Measurements from ENCODE around the gene ATP6V1F. TPM values are rescaled to one million over a fixed set of nuclear protein-coding genes. Genes with fewer than 3 reads are reported as not detected.

Gene ATP6V1F
- polyA plus RNA-seq, 1 donor (not counting 4 experiments of a cell fraction or from before 2014, with no cell fraction given), result 263 TPM

DNA sequence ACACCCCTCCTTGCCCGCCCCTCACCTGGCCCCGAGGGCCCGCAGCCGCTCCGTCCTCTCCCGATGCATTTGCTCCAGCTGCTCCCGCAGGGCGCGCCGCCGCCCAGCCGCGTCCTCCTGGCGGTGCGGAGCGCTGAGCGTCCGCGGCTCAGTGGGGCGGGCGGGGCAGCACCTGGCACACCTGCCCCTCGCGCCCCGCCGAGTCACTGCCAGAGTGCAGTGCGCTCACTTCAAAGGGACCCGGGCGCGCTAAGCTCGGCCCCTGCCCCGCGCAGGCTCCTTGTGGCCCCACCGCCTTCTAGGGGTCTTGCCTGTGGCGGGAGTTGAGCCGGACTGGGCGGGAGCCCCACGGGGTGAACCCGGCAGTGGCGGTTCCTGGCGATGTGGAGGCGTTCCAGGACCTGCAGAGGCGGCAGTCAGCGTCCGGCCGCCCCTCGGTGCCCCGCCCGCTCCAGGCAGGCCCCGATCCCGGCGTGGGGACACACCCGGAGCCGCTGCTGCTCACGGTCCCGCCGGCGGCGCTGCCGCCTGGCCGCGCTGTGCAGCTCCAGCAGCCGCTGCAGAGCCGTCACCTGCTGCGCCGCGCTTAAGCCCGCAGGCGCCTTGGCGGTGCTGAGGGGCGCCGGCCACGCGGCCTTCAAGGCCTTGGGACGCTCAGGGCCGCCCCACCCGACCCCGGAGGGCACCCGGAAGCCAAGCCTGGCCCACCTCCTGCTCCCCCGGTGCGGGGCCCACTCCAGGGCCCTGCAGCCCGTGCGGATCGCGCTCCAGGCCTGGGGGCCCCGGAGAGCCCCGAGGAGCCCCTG is 6.7 kb downstream of the ATP6V1F start:
- Histone ChIP-seq H3K9ac (ENCODE audit: control insufficient read depth, extremely low read depth, insufficient read depth, low read length) (peak overlapping the region; percentile 33), H3K27me3 (ENCODE audit: control insufficient read depth, extremely low read depth, insufficient read depth, low read length) (peaks cover 9% of the 10 kb centered on the region), H3K36me3 (ENCODE audit: control insufficient read depth in 2 of 2, extremely low read depth in 1 of 2, insufficient read depth in 2 of 2, low read length in 2 of 2) (peaks cover 10 to 16% of the 10 kb centered on the region in 2 experiments), H4K20me1 (ENCODE audit: control insufficient read depth, extremely low read depth, insufficient read depth, low read length) (peaks cover 7% of the 10 kb centered on the region), H3K4me3 (ENCODE audit: control insufficient read depth in 2 of 3, extremely low read depth in 1 of 3, insufficient read depth in 2 of 3, low read depth in 1 of 3, low read length in 3 of 3) (peak overlapping the region; percentile 12 to 61 (median 42)), H3K27ac (ENCODE audit: control insufficient read depth, insufficient read depth, low read length) (no peak overlapping the region), H3K9me3 (ENCODE audit: control insufficient read depth, low read depth, low read length) (no peaks in the 10 kb centered on the region), H2AFZ (ENCODE audit: control insufficient read depth, low read length) (peak overlapping the region; percentile 22), H3K4me2 (ENCODE audit: control insufficient read depth, extremely low read depth, insufficient read depth, low read depth, low read length) (peak overlapping the region; percentile 80), H3K9me1 (ENCODE audit: control insufficient read depth, extremely low read depth, insufficient read depth, low read length) (peaks cover 4% of the 10 kb centered on the region), H3K4me1 (ENCODE audit: control insufficient read depth, extremely low read depth, insufficient read depth, low read length) (peaks cover 33% of the 10 kb centered on the region), H3K79me2 (ENCODE audit: control insufficient read depth, insufficient read depth, low read length) (peaks cover 16% of the 10 kb centered on the region)
- DNase-seq (ENCODE audit: low read depth, low spot score), result no peak
- dilution Hi-C loops (cut with MboI; ENCODE audit: extremely low pct_ligation_motif_present, low sequenced_read_pairs), result no loop called here
- FAIRE-seq, result no peak
- peak in 2 of 3 experiments; percentile 11 to 25 for TF ChIP-seq CTCF (optimal IDR thresholded peaks at IDR 0.05 in 1 of 3, IDR thresholded peaks at IDR 0.05 in 1 of 3, conservative IDR thresholded peaks at IDR 0.05 in 1 of 3; ENCODE audit: extremely low read depth in 1 of 3, insufficient read depth in 2 of 3, low read length in 3 of 3)
- no peak for TF ChIP-seq EZH2 (IDR thresholded peaks at IDR 0.05; ENCODE audit: low read length)

DNA sequence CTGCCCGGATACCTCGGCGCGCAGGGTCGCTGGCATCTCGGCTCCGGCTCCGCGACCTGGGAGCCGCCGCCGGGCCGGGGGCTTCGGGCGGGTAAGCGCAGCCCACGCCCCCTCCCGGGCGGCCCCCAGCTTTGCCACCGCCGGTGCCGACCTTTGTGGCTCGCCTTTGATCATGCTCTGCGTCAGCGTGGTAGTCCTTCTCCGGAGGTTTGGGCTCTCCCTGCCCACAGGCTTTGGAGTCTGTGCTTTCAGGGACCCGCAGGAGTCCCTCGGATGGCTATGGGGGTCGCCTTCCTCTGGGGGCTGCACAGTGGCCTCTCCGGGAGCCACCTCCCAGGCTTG is 7.3 kb downstream of the ATP6V1F start:
- TF ChIP-seq EZH2 (IDR thresholded peaks at IDR 0.05; ENCODE audit: low read length) (no peak), CTCF (optimal IDR thresholded peaks at IDR 0.05 in 1 of 3, IDR thresholded peaks at IDR 0.05 in 1 of 3, conservative IDR thresholded peaks at IDR 0.05 in 1 of 3; ENCODE audit: extremely low read depth in 1 of 3, insufficient read depth in 2 of 3, low read length in 3 of 3) (no peak)
- peaks cover 7% of the 10 kb centered on the region for H4K20me1 ChIP-seq (ENCODE audit: control insufficient read depth, extremely low read depth, insufficient read depth, low read length)
- H3K9ac ChIP-seq (ENCODE audit: control insufficient read depth, extremely low read depth, insufficient read depth, low read length), result no peak overlapping the region
- H3K9me3 ChIP-seq (ENCODE audit: control insufficient read depth, low read depth, low read length), result no peaks in the 10 kb centered on the region
- H3K27ac ChIP-seq (ENCODE audit: control insufficient read depth, insufficient read depth, low read length), result no peak overlapping the region
- dilution Hi-C loops (cut with MboI; ENCODE audit: extremely low pct_ligation_motif_present, low sequenced_read_pairs), result no loop called here
- DNase-seq (ENCODE audit: low read depth, low spot score) (no peak), FAIRE-seq (no peak)
- H3K79me2 ChIP-seq (ENCODE audit: control insufficient read depth, insufficient read depth, low read length), result peaks cover 10% of the 10 kb centered on the region
- H3K36me3 ChIP-seq (ENCODE audit: control insufficient read depth in 2 of 2, extremely low read depth in 1 of 2, insufficient read depth in 2 of 2, low read length in 2 of 2), result peaks cover 10 to 14% of the 10 kb centered on the region in 2 experiments
- no peak overlapping the region for H3K4me3 ChIP-seq (ENCODE audit: control insufficient read depth in 2 of 3, extremely low read depth in 1 of 3, insufficient read depth in 2 of 3, low read depth in 1 of 3, low read length in 3 of 3)
- H2AFZ ChIP-seq (ENCODE audit: control insufficient read depth, low read length), result no peak overlapping the region
- H3K27me3 ChIP-seq (ENCODE audit: control insufficient read depth, extremely low read depth, insufficient read depth, low read length), result peaks cover 9% of the 10 kb centered on the region
- peaks cover 4% of the 10 kb centered on the region for H3K9me1 ChIP-seq (ENCODE audit: control insufficient read depth, extremely low read depth, insufficient read depth, low read length)
- peaks cover 33% of the 10 kb centered on the region for H3K4me1 ChIP-seq (ENCODE audit: control insufficient read depth, extremely low read depth, insufficient read depth, low read length)
- H3K4me2 ChIP-seq (ENCODE audit: control insufficient read depth, extremely low read depth, insufficient read depth, low read depth, low read length), result peak overlapping the region; percentile 80
